Astrocyte of the cerebellum (primary cell): ENCODE measurements around the gene MDFIC2.

Experiments
- DNase-seq: peaks from one replicate; pipeline ENCODE4 v3.0.0-alpha.2; 2011; ENCODE audit warnings: low read depth
- H3K4me3 ChIP-seq: 2 replicates; pipeline ENCODE4 v1.5.1; 2011; ENCODE audit warnings: mild to moderate bottlenecking, low read depth, low read length, moderate library complexity
- in situ Hi-C: cut with HindIII; loops from 2 replicates; pipeline ENCODE4 v1.10.0; 2017; ENCODE audit warnings: low sequenced_read_pairs
- TF ChIP-seq, protein P1 (sequence below): IDR thresholded peaks from 2 replicates; pipeline ENCODE4 v1.5.1; 2012; ENCODE audit warnings: low read length, low read depth, moderate library complexity, mild to moderate bottlenecking; ENCODE audit errors: missing control alignments

The MDFIC2 gene

DNA sequence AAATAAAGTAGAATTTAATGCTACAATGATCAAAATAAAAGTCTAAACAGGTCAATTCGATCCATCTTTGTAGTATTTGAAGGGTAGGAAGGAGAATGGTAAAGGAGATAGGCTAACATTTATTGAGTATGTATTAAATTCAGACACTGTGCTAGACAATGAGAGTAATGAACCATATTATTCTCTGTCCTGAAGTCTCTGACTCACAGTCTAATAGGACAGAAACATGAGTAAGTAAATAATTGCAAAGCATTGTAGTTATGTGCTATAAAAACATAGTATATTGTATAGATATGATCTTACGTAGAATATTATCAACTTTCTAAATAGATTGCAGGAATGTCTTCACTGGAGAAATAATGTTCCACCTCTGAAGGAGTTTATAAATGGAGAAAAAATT is 64.5 kb downstream of the MDFIC2 start:
- TF ChIP-seq, protein P1, sequence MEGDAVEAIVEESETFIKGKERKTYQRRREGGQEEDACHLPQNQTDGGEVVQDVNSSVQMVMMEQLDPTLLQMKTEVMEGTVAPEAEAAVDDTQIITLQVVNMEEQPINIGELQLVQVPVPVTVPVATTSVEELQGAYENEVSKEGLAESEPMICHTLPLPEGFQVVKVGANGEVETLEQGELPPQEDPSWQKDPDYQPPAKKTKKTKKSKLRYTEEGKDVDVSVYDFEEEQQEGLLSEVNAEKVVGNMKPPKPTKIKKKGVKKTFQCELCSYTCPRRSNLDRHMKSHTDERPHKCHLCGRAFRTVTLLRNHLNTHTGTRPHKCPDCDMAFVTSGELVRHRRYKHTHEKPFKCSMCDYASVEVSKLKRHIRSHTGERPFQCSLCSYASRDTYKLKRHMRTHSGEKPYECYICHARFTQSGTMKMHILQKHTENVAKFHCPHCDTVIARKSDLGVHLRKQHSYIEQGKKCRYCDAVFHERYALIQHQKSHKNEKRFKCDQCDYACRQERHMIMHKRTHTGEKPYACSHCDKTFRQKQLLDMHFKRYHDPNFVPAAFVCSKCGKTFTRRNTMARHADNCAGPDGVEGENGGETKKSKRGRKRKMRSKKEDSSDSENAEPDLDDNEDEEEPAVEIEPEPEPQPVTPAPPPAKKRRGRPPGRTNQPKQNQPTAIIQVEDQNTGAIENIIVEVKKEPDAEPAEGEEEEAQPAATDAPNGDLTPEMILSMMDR, result no peak
- DNase-seq, result no peak
- no peak overlapping the region for H3K4me3 ChIP-seq
- in situ Hi-C loops, result no loop called here

DNA sequence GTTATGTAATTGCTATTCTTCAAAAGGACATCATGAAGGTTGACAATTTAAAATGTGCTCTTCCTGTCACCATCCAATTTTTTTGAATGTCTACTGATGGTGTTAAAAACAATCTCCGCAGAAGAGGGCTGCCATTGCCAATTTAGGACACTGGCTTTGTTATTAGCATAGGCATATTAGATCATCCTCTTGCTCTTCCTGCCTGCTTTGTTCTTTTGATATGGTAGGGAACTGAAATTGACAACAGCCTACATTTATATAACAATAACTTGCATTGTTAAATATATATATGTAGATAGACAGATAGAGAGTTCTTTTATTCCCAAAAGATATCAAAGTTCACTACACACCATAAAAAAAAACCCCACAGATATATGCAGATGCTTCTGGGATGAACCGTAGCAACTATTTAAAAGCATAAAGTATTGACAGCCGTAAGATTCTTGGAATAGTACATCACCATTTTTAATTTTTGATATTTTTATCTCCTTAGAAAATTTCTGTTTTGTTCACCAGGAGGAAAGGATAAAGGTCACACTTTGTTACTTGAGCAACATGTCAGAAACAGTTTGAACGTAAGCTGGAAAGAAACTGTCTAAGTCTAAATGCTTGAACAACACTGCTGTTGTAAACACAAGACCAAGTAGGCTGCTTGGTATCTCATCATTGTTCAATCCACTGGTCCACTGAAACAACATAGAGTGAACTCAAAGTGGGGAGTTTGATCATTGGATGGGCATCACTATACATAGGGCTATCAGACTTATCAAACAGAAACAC is 66.5 kb downstream of the MDFIC2 start:
- H3K4me3 ChIP-seq, result no peak overlapping the region
- no peak for DNase-seq
- TF ChIP-seq, protein P1, result no peak
- in situ Hi-C loops, result no loop called here

DNA sequence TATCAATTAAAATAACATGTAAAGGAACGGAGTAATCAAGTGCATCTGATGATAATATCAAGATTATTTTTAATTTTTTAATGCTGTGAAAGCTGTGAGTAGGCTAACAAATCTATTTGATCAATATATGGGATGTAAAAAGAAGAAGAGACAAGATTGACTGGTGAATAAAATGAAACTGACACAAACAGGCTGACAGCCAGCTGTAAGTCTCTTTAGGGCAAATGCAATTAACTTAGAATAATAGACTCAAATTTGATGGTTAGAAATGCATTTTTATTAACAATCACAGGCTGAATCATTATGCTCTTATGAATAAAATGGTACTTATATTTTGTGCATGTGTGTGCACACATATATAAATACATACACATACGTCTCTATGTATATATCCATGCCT is 68.0 kb downstream of the MDFIC2 start:
- TF ChIP-seq, protein P1, result no peak
- no peak for DNase-seq
- in situ Hi-C loops, result no loop called here

DNA sequence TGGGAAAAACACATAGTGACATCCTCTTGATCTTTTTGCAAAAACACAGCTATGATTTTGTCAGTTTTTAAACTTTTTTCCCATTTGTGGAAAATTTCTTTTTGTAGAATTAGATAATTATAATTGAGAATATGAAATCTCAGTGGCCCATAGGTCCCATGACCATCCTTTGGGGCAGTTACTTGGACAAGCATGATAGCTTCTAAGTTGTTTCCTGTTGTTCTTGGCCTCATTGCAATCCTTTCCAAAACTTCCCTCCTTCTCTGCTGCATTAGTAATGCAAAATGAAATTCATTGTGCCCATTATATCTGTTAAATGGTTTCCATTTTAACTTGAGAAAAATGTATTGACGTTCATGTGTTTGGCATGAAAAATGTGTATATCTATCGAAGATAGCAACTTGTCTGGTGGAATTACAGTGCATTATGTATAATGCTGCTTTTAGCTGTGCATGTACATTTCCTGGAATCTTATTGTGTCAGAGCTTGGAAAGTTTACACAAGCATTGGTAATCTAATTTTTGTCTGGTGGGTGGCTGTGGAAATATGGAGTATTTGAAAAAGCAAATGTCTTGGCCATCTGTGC is 70.0 kb downstream of the MDFIC2 start:
- in situ Hi-C loops, result no loop called here
- DNase-seq, result no peak
- no peak overlapping the region for H3K4me3 ChIP-seq
- TF ChIP-seq, protein P1, result no peak

More for the DNA sequence above, 68.0 kb downstream of the MDFIC2 start:
- no peak overlapping the region for H3K4me3 ChIP-seq

DNA sequence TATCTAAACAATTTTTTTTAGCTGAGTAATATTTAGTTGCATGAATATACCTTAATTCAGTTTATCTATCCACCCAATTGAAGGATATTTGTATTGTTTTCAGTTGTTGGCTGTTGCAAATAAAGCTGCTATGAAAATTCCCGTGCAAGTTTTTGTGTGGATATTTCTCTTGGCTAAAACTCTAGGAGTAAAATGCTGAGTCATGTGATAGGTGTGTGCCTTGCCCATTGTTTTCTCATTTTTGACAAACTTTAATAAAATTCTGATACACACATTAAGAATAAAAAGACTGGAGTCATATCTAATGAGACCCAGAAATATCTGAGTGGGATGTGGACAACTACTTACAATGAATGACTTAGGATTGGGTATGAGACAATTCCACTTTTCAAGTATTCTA is 78.6 kb downstream of the MDFIC2 start:
- no peak for DNase-seq
- H3K4me3 ChIP-seq, result no peak overlapping the region
- in situ Hi-C loops, result no loop called here
- TF ChIP-seq, protein P1, result no peak

DNA sequence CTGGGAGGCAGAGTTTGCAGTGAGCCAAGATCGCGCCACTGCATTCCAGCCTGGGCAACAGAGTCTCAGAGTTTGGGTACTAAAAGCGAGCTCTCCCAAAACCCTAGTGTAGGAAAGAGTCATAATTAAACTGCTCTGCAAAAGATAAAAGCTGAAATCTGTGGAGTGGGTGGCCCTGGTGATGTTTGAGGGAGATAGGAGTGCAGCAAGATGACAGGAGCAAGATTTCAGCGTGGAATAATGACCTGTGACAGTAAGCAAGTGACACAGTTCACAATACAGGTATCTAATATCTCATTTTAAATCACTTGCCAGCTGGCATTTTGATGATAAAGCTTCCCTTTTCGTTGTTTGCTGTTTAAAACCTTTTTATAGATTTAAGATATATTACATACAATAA is 79.3 kb downstream of the MDFIC2 start:
- TF ChIP-seq, protein P1, result no peak
- in situ Hi-C loops, result no loop called here
- DNase-seq, result no peak
- no peak overlapping the region for H3K4me3 ChIP-seq
